D721Med (cell line): ENCODE data around the gene SLCO2A1.
A peak's percentile ranks its signal among the peaks of the same experiment; 100 is the strongest.

Source experiments
- DNase-seq: peaks from one replicate; pipeline ENCODE4 v3.0.0; 2011; ENCODE audit warnings: low spot score; ENCODE audit not compliant: insufficient read length
- FAIRE-seq: peaks from 2 replicates; lab custom pipeline; 2011; peaks lifted over from hg19 to GRCh38; lab: Jason Lieb, UNC
- CTCF ChIP-seq: IDR thresholded peaks from 2 replicates; pipeline ENCODE4 v1.5.1; 2012; ENCODE audit warnings: mild to moderate bottlenecking, control low read depth; ENCODE audit not compliant: insufficient read depth; ENCODE audit errors: missing control alignments

SLCO2A1 gene

GRCh38 chr3:133992951-133993620 is 36.6 kb downstream of the SLCO2A1 start:
- DNase-seq (no peak), FAIRE-seq (no peak)
- no peak for TF ChIP-seq CTCF

GRCh38 chr3:133992381-133992780 is 37.3 kb downstream of the SLCO2A1 start:
- FAIRE-seq (no peak), DNase-seq (no peak)
- no peak for TF ChIP-seq CTCF

- no peak for DNase-seq
- no peak for FAIRE-seq
- no peak for TF ChIP-seq CTCF
Measured at GRCh38 chr3:133991637-133992036, 38.1 kb downstream of the SLCO2A1 start.

- no peak for TF ChIP-seq CTCF
- FAIRE-seq (no peak), DNase-seq (no peak)
Measured at GRCh38 chr3:133991209-133991608, 38.5 kb downstream of the SLCO2A1 start.

GRCh38 chr3:133989936-133990702 is 39.6 kb downstream of the SLCO2A1 start:
- peak; percentile 45 for DNase-seq
- no peak for FAIRE-seq
- no peak for TF ChIP-seq CTCF

GRCh38 chr3:133988631-133989161 is 41.0 kb downstream of the SLCO2A1 start:
- TF ChIP-seq CTCF, result no peak
- no peak for FAIRE-seq
- no peak for DNase-seq
